ENCODE results near the gene GPR137. TPM values are rescaled to one million over a fixed set of nuclear protein-coding genes. Genes with fewer than 3 reads are reported as not detected.
A peak's percentile ranks its signal among the peaks of the same experiment; 100 is the strongest.

GPR137 gene
- total and polyA plus RNA-seq, 9 of the 15 experiments (the other 6 are each of a cell fraction or from before 2014, with no cell fraction given) = 0.32 to 26.7 (median 10.7) TPM

DNA sequence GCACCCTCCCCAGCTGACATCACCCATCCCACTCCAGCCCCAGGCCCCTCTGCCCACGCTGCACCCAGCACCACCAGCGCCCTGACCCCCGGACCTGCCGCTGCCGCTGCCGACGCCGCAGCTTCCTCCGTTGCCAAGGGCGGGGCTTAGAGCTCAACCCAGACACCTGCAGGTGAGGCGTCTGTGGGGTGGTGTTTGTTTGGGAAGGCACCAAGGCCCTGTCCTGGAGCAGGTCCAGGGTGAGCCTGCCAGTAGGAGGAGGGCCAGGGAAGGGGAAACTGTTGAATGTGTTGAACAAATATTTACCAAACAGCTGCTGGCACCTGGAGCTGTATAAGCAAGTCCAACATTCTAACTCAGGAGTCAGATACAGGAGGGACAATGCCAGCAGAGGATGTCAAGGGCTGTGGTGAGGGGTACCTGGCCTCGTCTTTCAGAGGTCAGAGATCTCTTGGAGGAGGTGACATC, 48.1 kb upstream of the GPR137 start:
- Histone ChIP-seq H4K20me1 (replicated peaks; ENCODE audit: control insufficient read depth, insufficient read depth, low read length) (0 out of 2 replicates have a peak, but pooled peaks cover 3% of the 10 kb centered on the region), H3K79me2 (ENCODE audit: control insufficient read depth, insufficient read depth, low read length) (peaks cover 43% of the 10 kb centered on the region), H3K4me3 (no peak overlapping the region), H3K4me1 (replicated peaks in 1 of 2; ENCODE audit: control insufficient read depth in 2 of 2, insufficient read depth in 2 of 2, low read length in 2 of 2) (peaks cover 23 to 61% of the 10 kb centered on the region in 2 experiments), H3K9me3 (replicated peaks; ENCODE audit: control insufficient read depth, insufficient read depth, low read depth, low read length) (no peaks in the 10 kb centered on the region), H3K27ac (ENCODE audit: extremely low read depth, low read depth, low read length) (0 out of 3 replicates have a peak overlapping the region, but pooled peaks have one; percentile 12), H3K9ac (ENCODE audit: insufficient read depth in 1 of 2, low read depth in 2 of 2, low read length in 2 of 2) (no peak overlapping the region), H2AFZ (ENCODE audit: low read depth, low read length) (no peak overlapping the region), H3K9me1 (ENCODE audit: control insufficient read depth, insufficient read depth, low read length) (no peaks in the 10 kb centered on the region), H3K4me2 (ENCODE audit: insufficient read depth, low read length) (no peak overlapping the region), H3K27me3 (ENCODE audit: control insufficient read depth in 2 of 2, insufficient read depth in 2 of 2, low read length in 2 of 2) (no peaks in the 10 kb centered on the region), H3K36me3 (ENCODE audit: control insufficient read depth, insufficient read depth, low read length) (peaks cover 44% of the 10 kb centered on the region; the same call in 2 of the 3 replicates)
- POLR2A ChIA-PET = interaction anchor here (1.0 to 1.6 kb wide), 3 partner anchors 13 to 31 kb away, joined by 3 to 9 read pairs (median 3); no protein-coding TSS in a partner anchor
- CTCF ChIA-PET (ENCODE audit: low intra/inter-chr PET ratio) = no interaction called here
- intact Hi-C loops (cut with micrococcal nuclease) = no loop called here
- TF ChIP-seq FOXK2 (conservative IDR thresholded peaks at IDR 0.05 in 1 of 2, IDR thresholded peaks at IDR 0.05 in 1 of 2; ENCODE audit: low read depth in 2 of 2) (no peak), RBFOX2 (IDR thresholded peaks at IDR 0.05; ENCODE audit: low read depth, low read length) (peak; percentile 44; the same call in 1 of the 2 replicates), POU5F1 (IDR thresholded peaks at IDR 0.05; ENCODE audit: borderline replicate concordance, low read depth, low read length, partially characterized antibody) (no peak), PURB (CRISPR knock-in tag; IDR thresholded peaks at IDR 0.05; ENCODE audit: low read depth) (no peak), ZFP36 (IDR thresholded peaks at IDR 0.05; ENCODE audit: low read depth, low read length, partially characterized antibody) (no peak), ESRRB (CRISPR knock-in tag; IDR thresholded peaks at IDR 0.05; ENCODE audit: borderline replicate concordance) (no peak)
- TF ChIP-seq, protein P1, sequence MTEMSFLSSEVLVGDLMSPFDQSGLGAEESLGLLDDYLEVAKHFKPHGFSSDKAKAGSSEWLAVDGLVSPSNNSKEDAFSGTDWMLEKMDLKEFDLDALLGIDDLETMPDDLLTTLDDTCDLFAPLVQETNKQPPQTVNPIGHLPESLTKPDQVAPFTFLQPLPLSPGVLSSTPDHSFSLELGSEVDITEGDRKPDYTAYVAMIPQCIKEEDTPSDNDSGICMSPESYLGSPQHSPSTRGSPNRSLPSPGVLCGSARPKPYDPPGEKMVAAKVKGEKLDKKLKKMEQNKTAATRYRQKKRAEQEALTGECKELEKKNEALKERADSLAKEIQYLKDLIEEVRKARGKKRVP (CRISPR knock-in tag; IDR thresholded peaks at IDR 0.05) = no peak
- TF ChIP-seq, protein P2, sequence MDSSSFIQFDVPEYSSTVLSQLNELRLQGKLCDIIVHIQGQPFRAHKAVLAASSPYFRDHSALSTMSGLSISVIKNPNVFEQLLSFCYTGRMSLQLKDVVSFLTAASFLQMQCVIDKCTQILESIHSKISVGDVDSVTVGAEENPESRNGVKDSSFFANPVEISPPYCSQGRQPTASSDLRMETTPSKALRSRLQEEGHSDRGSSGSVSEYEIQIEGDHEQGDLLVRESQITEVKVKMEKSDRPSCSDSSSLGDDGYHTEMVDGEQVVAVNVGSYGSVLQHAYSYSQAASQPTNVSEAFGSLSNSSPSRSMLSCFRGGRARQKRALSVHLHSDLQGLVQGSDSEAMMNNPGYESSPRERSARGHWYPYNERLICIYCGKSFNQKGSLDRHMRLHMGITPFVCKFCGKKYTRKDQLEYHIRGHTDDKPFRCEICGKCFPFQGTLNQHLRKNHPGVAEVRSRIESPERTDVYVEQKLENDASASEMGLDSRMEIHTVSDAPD (CRISPR knock-in tag; IDR thresholded peaks at IDR 0.05) = no peak
- WGBS (ENCODE audit: insufficient coverage, low coverage, missing lambda C conversion rate) = 82% methylated on average over 10 of the region's 12 CpGs
- FAIRE-seq (no peak), ATAC-seq (no peak), DNase-seq (ENCODE audit: extremely low read depth in 1 of 4, low spot score in 3 of 4) (no peak)
- BruUV-seq (replicated peaks) = no TSS peak
- in situ Hi-C loops (cut with MboI) = no loop called here
